Measurements from ENCODE around the gene BYSL. TPM values are rescaled to one million over a fixed set of nuclear protein-coding genes. Genes with fewer than 3 reads are reported as not detected.

Gene BYSL
- total RNA-seq, 1 donor from 2014 or later = 32.8 TPM

- no peak for TF ChIP-seq CTCF (IDR thresholded peaks at IDR 0.05; ENCODE audit: unreplicated experiment)
- Mint-ChIP-seq H3K9me3 (no peaks in the 10 kb centered on the region), H3K4me1 (peaks cover 5% of the 10 kb centered on the region), H3K27me3 (ENCODE audit: low read depth) (no peaks in the 10 kb centered on the region), H3K36me3 (no peaks in the 10 kb centered on the region), H3K4me3 (no peak overlapping the region), H3K27ac (no peak overlapping the region)
- DNase-seq (ENCODE audit: low spot score in 2 of 2, unreplicated experiment in 2 of 2) = no peak
Measured at GRCh38 chr6:41878246-41878645, 43.1 kb upstream of the BYSL start.

- H3K4me3 Mint-ChIP-seq = no peak overlapping the region
- H3K9me3 Mint-ChIP-seq = no peaks in the 10 kb centered on the region
- no peak for DNase-seq (ENCODE audit: low spot score in 2 of 2, unreplicated experiment in 2 of 2)
- H3K27ac Mint-ChIP-seq = no peak overlapping the region
- no peaks in the 10 kb centered on the region for H3K36me3 Mint-ChIP-seq
- H3K27me3 Mint-ChIP-seq (ENCODE audit: low read depth) = no peaks in the 10 kb centered on the region
- no peak for TF ChIP-seq CTCF (IDR thresholded peaks at IDR 0.05; ENCODE audit: unreplicated experiment)
- peaks cover 5% of the 10 kb centered on the region for H3K4me1 Mint-ChIP-seq
Measured at GRCh38 chr6:41878961-41879405, 42.3 kb upstream of the BYSL start.

- no peak for TF ChIP-seq CTCF (IDR thresholded peaks at IDR 0.05; ENCODE audit: unreplicated experiment)
- Mint-ChIP-seq H3K4me1 (peaks cover 5% of the 10 kb centered on the region), H3K4me3 (no peak overlapping the region), H3K9me3 (no peaks in the 10 kb centered on the region), H3K36me3 (no peaks in the 10 kb centered on the region), H3K27me3 (ENCODE audit: low read depth) (no peaks in the 10 kb centered on the region), H3K27ac (no peak overlapping the region)
- no peak for DNase-seq (ENCODE audit: low spot score in 2 of 2, unreplicated experiment in 2 of 2)
Measured at GRCh38 chr6:41881506-41881905, 39.8 kb upstream of the BYSL start.

GRCh38 chr6:41884957-41885356, 36.3 kb upstream of the BYSL start:
- DNase-seq (ENCODE audit: low spot score in 2 of 2, unreplicated experiment in 2 of 2) = no peak
- no peak for TF ChIP-seq CTCF (IDR thresholded peaks at IDR 0.05; ENCODE audit: unreplicated experiment)
- H3K27me3 Mint-ChIP-seq (ENCODE audit: low read depth) = no peaks in the 10 kb centered on the region
- no peaks in the 10 kb centered on the region for H3K36me3 Mint-ChIP-seq
- no peak overlapping the region for H3K27ac Mint-ChIP-seq
- peaks cover 2% of the 10 kb centered on the region for H3K4me1 Mint-ChIP-seq
- no peaks in the 10 kb centered on the region for H3K9me3 Mint-ChIP-seq
- no peak overlapping the region for H3K4me3 Mint-ChIP-seq

GRCh38 chr6:41885930-41886329, 35.4 kb upstream of the BYSL start:
- no peak overlapping the region for H3K27ac Mint-ChIP-seq
- no peak overlapping the region for H3K4me3 Mint-ChIP-seq
- no peaks in the 10 kb centered on the region for H3K27me3 Mint-ChIP-seq (ENCODE audit: low read depth)
- no peaks in the 10 kb centered on the region for H3K9me3 Mint-ChIP-seq
- peaks cover 2% of the 10 kb centered on the region for H3K4me1 Mint-ChIP-seq
- DNase-seq (ENCODE audit: low spot score in 2 of 2, unreplicated experiment in 2 of 2) = no peak
- no peaks in the 10 kb centered on the region for H3K36me3 Mint-ChIP-seq
- TF ChIP-seq CTCF (IDR thresholded peaks at IDR 0.05; ENCODE audit: unreplicated experiment) = no peak

- H3K9me3 Mint-ChIP-seq = no peaks in the 10 kb centered on the region
- no peaks in the 10 kb centered on the region for H3K27me3 Mint-ChIP-seq (ENCODE audit: low read depth)
- no peak overlapping the region for H3K4me3 Mint-ChIP-seq
- H3K4me1 Mint-ChIP-seq = peaks cover 2% of the 10 kb centered on the region
- TF ChIP-seq CTCF (IDR thresholded peaks at IDR 0.05; ENCODE audit: unreplicated experiment) = no peak
- no peak overlapping the region for H3K27ac Mint-ChIP-seq
- DNase-seq (ENCODE audit: low spot score in 2 of 2, unreplicated experiment in 2 of 2) = no peak
- H3K36me3 Mint-ChIP-seq = no peaks in the 10 kb centered on the region
Measured at GRCh38 chr6:41887331-41887751, 34.0 kb upstream of the BYSL start.
